Bronchial epithelial cell (primary cell): Measurements from ENCODE around the gene SURF4. TPM values are rescaled to one million over a fixed set of nuclear protein-coding genes. Genes with fewer than 3 reads are reported as not detected.
"Not testable (repeated sequence)": the region's sequence is repeated elsewhere in the genome, so short reads cannot be mapped to it uniquely, and the experiment has no call there.

Experiments used
- DNase-seq: peaks from one replicate; pipeline ENCODE4 v3.0.0-alpha.2; 2010; ENCODE audit warnings: low read depth
- FAIRE-seq: peaks from 2 replicates; lab custom pipeline; 2011; peaks lifted over from hg19 to GRCh38; lab: Jason Lieb, UNC
- H3K27me3 ChIP-seq: 2 replicates; pipeline ENCODE4 v1.5.1; 2011; ENCODE audit warnings: low read length; ENCODE audit not compliant: control insufficient read depth, insufficient read depth
- H3K36me3 ChIP-seq: 2 replicates; pipeline ENCODE4 v1.5.1; 2011; ENCODE audit warnings: low read length; ENCODE audit not compliant: control insufficient read depth, insufficient read depth
- H3K4me3 ChIP-seq: 2 replicates; pipeline ENCODE4 v1.5.1; 2011; ENCODE audit warnings: mild to moderate bottlenecking, low read depth, low read length, control low read depth
- CTCF ChIP-seq: IDR thresholded peaks from 2 replicates; pipeline ENCODE4 v1.5.1; 2011; ENCODE audit warnings: mild to moderate bottlenecking, moderate library complexity, low read length, control low read depth, inconsistent platforms; ENCODE audit not compliant: insufficient read depth, severe bottlenecking
- total RNA-seq: library from RNA; depleted of rRNA; stranded (reverse); fragments of >200 nt; gene quantifications from 2 replicates; pipeline ENCODE4 v1.2.1, GENCODE V29; 2014

Gene SURF4
- total RNA-seq, 1 donor from 2014 or later, result 295 TPM

GRCh38 chr9:133393399-133393798, 17.5 kb upstream of the SURF4 start:
- Histone ChIP-seq H3K4me3 (no peak overlapping the region), H3K36me3 (no peaks in the 10 kb centered on the region), H3K27me3 (peaks cover 2% of the 10 kb centered on the region)
- FAIRE-seq, result no peak
- DNase-seq, result no peak
- TF ChIP-seq CTCF, result no peak

- H3K36me3 ChIP-seq, H3K4me3 ChIP-seq, FAIRE-seq, DNase-seq, H3K27me3 ChIP-seq: not testable (repeated sequence)
Observed at GRCh38 chr9:133392308-133392707, 16.4 kb upstream of the SURF4 start.

DNA sequence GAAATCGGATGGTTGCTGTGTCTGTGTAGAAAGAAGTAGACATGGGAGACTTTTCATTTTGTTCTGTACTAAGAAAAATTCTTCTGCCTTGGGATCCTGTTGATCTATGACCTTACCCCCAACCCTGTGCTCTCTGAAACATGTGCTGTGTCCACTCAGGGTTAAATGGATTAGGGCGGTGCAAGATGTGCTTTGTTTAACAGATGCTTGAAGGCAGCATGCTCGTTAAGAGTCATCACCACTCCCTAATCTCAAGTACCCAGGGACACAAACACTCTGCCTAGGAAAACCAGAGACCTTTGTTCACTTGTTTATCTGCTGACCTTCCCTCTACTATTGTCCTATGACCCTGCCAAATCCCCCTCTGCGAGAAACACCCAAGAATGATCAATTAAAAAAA, 15.6 kb upstream of the SURF4 start:
- H3K36me3 ChIP-seq, H3K27me3 ChIP-seq: not testable (repeated sequence)

DNA sequence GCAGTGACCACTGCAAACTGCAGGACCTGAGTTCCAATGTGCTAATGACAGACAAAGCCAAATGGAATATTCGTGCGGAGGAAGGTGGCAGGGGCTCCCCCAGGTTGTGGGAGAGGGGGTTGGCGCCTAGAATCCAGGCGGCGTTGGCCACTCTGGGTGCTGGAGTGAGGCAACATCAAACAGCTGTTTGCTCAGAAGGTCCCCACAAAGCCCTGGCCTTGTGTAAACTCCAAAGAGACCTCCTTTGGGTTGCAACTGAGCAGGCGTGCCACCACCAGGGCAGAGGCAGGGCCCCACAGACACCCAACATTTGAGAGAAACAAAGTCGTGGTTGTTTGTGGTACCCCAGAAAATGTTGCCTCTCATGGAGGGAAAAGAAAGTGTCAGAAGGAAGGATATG, 14.9 kb upstream of the SURF4 start:
- FAIRE-seq, result no peak
- DNase-seq, result no peak
- no peak overlapping the region for H3K4me3 ChIP-seq
- H3K36me3 ChIP-seq, result no peaks in the 10 kb centered on the region
- H3K27me3 ChIP-seq, result peaks cover 2% of the 10 kb centered on the region
- no peak for TF ChIP-seq CTCF

More for the DNA sequence above, 15.6 kb upstream of the SURF4 start:
- DNase-seq, FAIRE-seq, H3K4me3 ChIP-seq: not testable (repeated sequence)

- peaks cover 2% of the 10 kb centered on the region for H3K27me3 ChIP-seq
- no peak for TF ChIP-seq CTCF
- FAIRE-seq, result no peak
- H3K4me3 ChIP-seq, result no peak overlapping the region
- DNase-seq, result no peak
- no peaks in the 10 kb centered on the region for H3K36me3 ChIP-seq
Observed at GRCh38 chr9:133389562-133389961, 13.7 kb upstream of the SURF4 start.

GRCh38 chr9:133389025-133389557, 13.2 kb upstream of the SURF4 start:
- Histone ChIP-seq H3K36me3 (no peaks in the 10 kb centered on the region), H3K27me3 (peaks cover 2% of the 10 kb centered on the region), H3K4me3 (no peak overlapping the region)
- TF ChIP-seq CTCF, result no peak
- no peak for FAIRE-seq
- DNase-seq, result no peak

DNA sequence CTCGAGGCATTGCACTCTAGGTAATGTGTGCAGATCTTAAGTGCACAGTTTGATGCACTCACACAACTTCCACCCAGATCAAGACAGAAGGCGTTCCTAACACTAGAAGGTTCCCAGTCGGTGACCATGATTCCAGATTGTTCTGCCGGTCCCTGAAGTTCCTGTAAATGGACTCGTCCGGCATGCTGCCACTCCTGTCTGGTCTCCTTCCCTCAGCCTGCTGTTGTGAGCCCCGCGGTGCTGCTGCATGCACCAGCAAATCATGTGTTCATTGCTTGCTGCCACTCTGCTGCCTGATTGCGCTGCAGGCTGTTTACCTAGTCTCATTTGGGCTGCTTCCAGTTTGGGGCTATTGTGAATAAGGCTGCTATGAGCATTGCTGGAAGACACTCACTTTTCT, 11.8 kb upstream of the SURF4 start:
- Histone ChIP-seq H3K27me3 (no peaks in the 10 kb centered on the region), H3K4me3 (no peak overlapping the region), H3K36me3 (no peaks in the 10 kb centered on the region)
- no peak for TF ChIP-seq CTCF
- DNase-seq (peak; percentile 79), FAIRE-seq (no peak)
